IMR-90 (cell line): ENCODE results near the gene RAP1A. TPM values are rescaled to one million over a fixed set of nuclear protein-coding genes. Genes with fewer than 3 reads are reported as not detected.
"Not testable (repeated sequence)": the region's sequence is repeated elsewhere in the genome, so short reads cannot be mapped to it uniquely, and the experiment has no call there.

Source experiments
- ATAC-seq: fragments of 200-7000 bp; cut with Tn5 transposase; 2 replicates; pipeline ENCODE4 v1.9.1; 2020; ENCODE audit warnings: low read depth, mild to moderate bottlenecking, moderate library complexity
- BruUV-seq: library from RNA; stranded (reverse); fragments of 400-500 nt; replicated peaks from 2 replicates; lab custom pipeline; 2021; lab: Mats Ljungman, UMichigan
- CTCF ChIA-PET: fragments of 300-600 bp; formaldehyde crosslinking; extraction: SDS; loops from one replicate; lab custom pipeline; 2021; ENCODE audit warnings: antibody characterized with exemption; lab: Yijun Ruan, JAX
- POLR2A ChIA-PET: fragments of 300-600 bp; sonication (Branson Sonifier 250); formaldehyde crosslinking; loops from one replicate; lab custom pipeline; 2022; ENCODE audit warnings: antibody characterized with exemption; ENCODE audit not compliant: unreplicated experiment; lab: Charles Lee
- DNase-seq: peaks from one replicate; pipeline ENCODE4 v3.0.0; 2013
- H2AFZ ChIP-seq: replicated peaks from 2 replicates; pipeline ENCODE3; 2013; ENCODE audit warnings: low read length, mild to moderate bottlenecking; ENCODE audit not compliant: poor library complexity
- H2AK5ac ChIP-seq: 2 replicates; pipeline ENCODE4 v1.6.1; 2013; ENCODE audit warnings: low read depth, low read length, inconsistent platforms
- H2AK9ac ChIP-seq: replicated peaks from 2 replicates; pipeline ENCODE3; 2013; ENCODE audit warnings: mild to moderate bottlenecking, low read depth, low read length, moderate library complexity; ENCODE audit not compliant: poor library complexity
- H2BK120ac ChIP-seq: 2 replicates; pipeline ENCODE4 v1.6.1; 2013; ENCODE audit warnings: low read depth, low read length, inconsistent platforms
- H2BK15ac ChIP-seq: 3 replicates; pipeline ENCODE4 v1.6.1; 2013; ENCODE audit warnings: low read depth, low read length, inconsistent platforms
- H2BK20ac ChIP-seq: 2 replicates; pipeline ENCODE4 v1.6.1; 2013; ENCODE audit warnings: low read depth, mild to moderate bottlenecking, inconsistent platforms, low read length, moderate library complexity
- H2BK5ac ChIP-seq: 2 replicates; pipeline ENCODE4 v1.6.1; 2013; ENCODE audit warnings: mild to moderate bottlenecking, low read depth, low read length, inconsistent platforms; ENCODE audit not compliant: poor library complexity, severe bottlenecking
- H3K14ac ChIP-seq: replicated peaks from 2 replicates; pipeline ENCODE4 v1.6.1; 2013; ENCODE audit warnings: low read depth, low read length, inconsistent platforms
- H3K18ac ChIP-seq: 2 replicates; pipeline ENCODE4 v1.6.1; 2013; ENCODE audit warnings: low read depth, low read length, control low read depth
- H3K23ac ChIP-seq: 2 replicates; pipeline ENCODE4 v1.6.1; 2013; ENCODE audit warnings: low read depth, low read length, inconsistent platforms
- H3K27ac ChIP-seq: 2 replicates; pipeline ENCODE4 v1.5.1; 2013; ENCODE audit warnings: mild to moderate bottlenecking, control low read depth, low read length; ENCODE audit not compliant: insufficient read depth
- H3K27me3 ChIP-seq: 2 replicates; pipeline ENCODE4 v1.6.1; 2013; ENCODE audit warnings: low read length; ENCODE audit not compliant: control insufficient read depth, insufficient read depth
- H3K36me3 ChIP-seq: 2 replicates; pipeline ENCODE4 v1.6.1; 2013; ENCODE audit warnings: low read length, mixed read lengths; ENCODE audit not compliant: control insufficient read depth, insufficient read depth
- H3K4ac ChIP-seq: 2 replicates; pipeline ENCODE4 v1.6.1; 2013; ENCODE audit warnings: low read depth, low read length, inconsistent platforms
- H3K4me1 ChIP-seq: 2 replicates; pipeline ENCODE4 v1.6.1; 2013; ENCODE audit warnings: low read length, mixed read lengths; ENCODE audit not compliant: control insufficient read depth, insufficient read depth
- H3K4me2 ChIP-seq: 2 replicates; pipeline ENCODE4 v1.6.1; 2013; ENCODE audit warnings: low read depth, mild to moderate bottlenecking, control low read depth, low read length, moderate library complexity
- H3K4me3 ChIP-seq: 2 replicates; pipeline ENCODE4 v1.5.1; 2013; ENCODE audit warnings: low read depth, mild to moderate bottlenecking, control low read depth, low read length, moderate library complexity; ENCODE audit not compliant: insufficient read depth
- H3K56ac ChIP-seq: 2 replicates; pipeline ENCODE4 v1.6.1; 2013; ENCODE audit warnings: low read length, inconsistent platforms; ENCODE audit not compliant: insufficient read depth; ENCODE audit errors: extremely low read depth
- H3K79me1 ChIP-seq, 2 experiments: 2 replicates each; pipeline ENCODE4 v1.6.1; 2013; ENCODE audit warnings: low read length in 2 of 2, inconsistent platforms in 1 of 2, low read depth in 1 of 2
- H3K9ac ChIP-seq: 2 replicates; pipeline ENCODE4 v1.6.1; 2013; ENCODE audit warnings: low read depth, low read length, control low read depth
- H3K9me1 ChIP-seq: 2 replicates; pipeline ENCODE4 v1.6.1; 2013; ENCODE audit warnings: low read length, inconsistent platforms; ENCODE audit not compliant: insufficient read depth
- H3K9me3 ChIP-seq: 2 replicates; pipeline ENCODE4 v1.6.1; 2013; ENCODE audit warnings: low read length; ENCODE audit not compliant: control insufficient read depth, insufficient read depth
- H4K20me1 ChIP-seq: 2 replicates; pipeline ENCODE4 v1.6.1; 2013; ENCODE audit warnings: low read length, inconsistent platforms; ENCODE audit not compliant: insufficient read depth
- H4K5ac ChIP-seq: 2 replicates; pipeline ENCODE4 v1.6.1; 2013; ENCODE audit warnings: mild to moderate bottlenecking, low read depth, low read length, control low read depth
- H4K8ac ChIP-seq, 2 experiments: 2 replicates each; pipeline ENCODE4 v1.6.1; 2013; ENCODE audit warnings: low read depth in 2 of 2, low read length in 2 of 2, control low read depth in 1 of 2, inconsistent platforms in 1 of 2
- H4K91ac ChIP-seq: 2 replicates; pipeline ENCODE4 v1.6.1; 2013; ENCODE audit warnings: low read depth, low read length, inconsistent platforms; ENCODE audit not compliant: insufficient read depth
- WGBS, 2 experiments: methylation state at CpG; one replicate each; pipeline versions ENCODE4 v1.1.5 to v1.1.7; 2013; ENCODE audit warnings: missing lambda C conversion rate in 2 of 2; ENCODE audit not compliant: insufficient read length in 1 of 2; ENCODE audit errors: extremely low coverage in 2 of 2; 5-methylcytosine and 5-hydroxymethylcytosine counted together
- dilution Hi-C: fragments of 300-500 bp; cut with HindIII; formaldehyde crosslinking; loops from one replicate; pipeline ENCODE4 v1.14.3; 2018; ENCODE audit warnings: low sequenced_read_pairs; ENCODE audit not compliant: unreplicated experiment
- in situ Hi-C: fragments of 300-500 bp; cut with MboI; formaldehyde crosslinking; loops from 3 replicates; pipeline ENCODE4 v1.14.3; 2019; ENCODE audit warnings: low sequenced_read_pairs, inconsistent platforms, mixed read lengths
- intact Hi-C: fragments of 100-400 bp; cut with micrococcal nuclease; formaldehyde crosslinking; loops from 2 replicates; pipeline ENCODE4 v1.10.0; 2022
- polyA plus RNA-seq, 3 experiments: library from polyadenylated mRNA; depleted of rRNA; stranded (reverse); fragments of >200 nt; gene quantifications; 2 replicates each; pipeline ENCODE4 v1.2.3, GENCODE V29; 2012; ENCODE audit warnings: low replicate concordance in 1 of 3
- total RNA-seq: library from RNA; depleted of rRNA; stranded (reverse); fragments of >200 nt; gene quantifications from 2 replicates; pipeline ENCODE4 v1.2.3, GENCODE V29; 2012

The RAP1A gene
- total and polyA plus RNA-seq, 2 of the 4 experiments (the other 2 are of a cell fraction), result 18.1 to 43.6 TPM

- H3K27ac ChIP-seq, H4K91ac ChIP-seq, intact Hi-C loops, CTCF ChIA-PET, H3K9me3 ChIP-seq, BruUV-seq, H3K18ac ChIP-seq, POLR2A ChIA-PET, H3K9ac ChIP-seq, in situ Hi-C loops, H3K4me3 ChIP-seq, H2BK15ac ChIP-seq, H4K20me1 ChIP-seq, H3K56ac ChIP-seq, H2BK120ac ChIP-seq, H3K14ac ChIP-seq, H2BK5ac ChIP-seq, H4K5ac ChIP-seq, H3K79me1 ChIP-seq, H2AFZ ChIP-seq, DNase-seq, H2AK9ac ChIP-seq, H4K8ac ChIP-seq, dilution Hi-C loops, ATAC-seq, H2BK20ac ChIP-seq, H3K4me2 ChIP-seq, H3K36me3 ChIP-seq, H3K4ac ChIP-seq, H3K23ac ChIP-seq, H3K27me3 ChIP-seq, H2AK5ac ChIP-seq: not testable (repeated sequence)
- 93% methylated on average over 6 of the region's 24 CpGs; no CpG with 5 or more reads in 1 of the 2 experiments for WGBS, 2 experiments
- Histone ChIP-seq H3K9me1 (peaks cover 12% of the 10 kb centered on the region), H3K4me1 (peaks cover 11% of the 10 kb centered on the region)
Observed at GRCh38 chr1:111608528-111608927, 11.1 kb upstream of the RAP1A start.
